IPS DF 4.7 (cell line): ENCODE data around the gene ZNF35.

Experiments
- DNase-seq: peaks from one replicate; pipeline ENCODE4 v3.0.0-alpha.2; 2013; ENCODE audit warnings: low spot score; ENCODE audit errors: extremely low read depth

Gene ZNF35

DNA sequence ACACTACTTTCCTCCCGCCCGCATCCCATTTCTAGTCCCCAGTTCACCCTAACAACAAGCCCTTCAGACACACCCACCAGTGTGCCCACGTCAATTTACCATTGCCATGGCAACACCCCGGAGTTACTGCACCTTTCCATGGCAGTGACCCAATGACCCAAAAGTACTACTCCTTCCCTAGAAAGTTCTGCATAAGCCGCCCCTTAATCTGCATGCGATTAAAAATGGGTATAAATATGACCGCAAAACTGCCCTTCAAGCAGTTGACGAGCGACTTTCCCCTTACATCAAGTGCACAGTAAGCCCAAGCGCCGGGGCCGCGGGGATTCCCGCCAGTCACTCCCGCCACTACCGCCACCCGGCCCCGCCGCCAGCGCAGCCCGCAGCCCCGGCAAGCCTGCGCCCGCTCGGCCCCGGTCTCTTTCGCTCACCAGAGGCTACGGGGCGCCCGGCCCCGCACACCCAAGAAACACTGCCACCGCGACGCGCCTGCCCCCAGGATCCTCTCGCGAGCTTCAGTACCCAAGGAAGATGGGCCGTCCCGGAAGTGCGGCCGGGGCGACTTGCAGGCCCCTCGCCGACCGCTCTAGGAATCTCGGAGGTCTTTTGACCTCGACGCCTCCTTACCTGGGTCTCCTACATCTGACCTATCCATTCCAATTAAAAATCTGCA, 36.7 kb downstream of the ZNF35 start:
- peak; percentile 14 for DNase-seq

DNA sequence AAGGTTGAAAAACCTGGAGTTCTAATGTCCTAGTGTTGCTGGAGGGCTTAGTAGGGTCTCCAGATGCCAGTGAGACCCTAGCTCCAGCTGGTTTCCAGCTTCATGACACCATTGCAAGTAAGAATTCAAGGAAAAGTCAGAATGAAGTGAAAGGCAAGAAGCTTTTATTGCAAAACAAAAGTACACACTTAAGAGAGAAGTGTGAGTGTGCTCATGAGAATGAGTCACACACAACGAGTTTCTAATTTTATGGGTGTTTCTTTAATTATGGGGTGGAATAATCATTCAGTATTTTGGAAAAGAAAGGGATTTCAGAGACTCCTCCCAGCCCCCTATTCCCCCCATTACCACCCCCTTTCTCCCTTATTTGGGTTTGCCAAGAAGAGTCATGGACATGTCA, 39.4 kb downstream of the ZNF35 start:
- no peak for DNase-seq
